ENCODE measurements around the gene C10orf90. TPM values are rescaled to one million over a fixed set of nuclear protein-coding genes. Genes with fewer than 3 reads are reported as not detected.

The C10orf90 gene
- total and polyA plus RNA-seq, 3 donors from 2014 or later = 4.3 to 17.6 (median 10.3) TPM

DNA sequence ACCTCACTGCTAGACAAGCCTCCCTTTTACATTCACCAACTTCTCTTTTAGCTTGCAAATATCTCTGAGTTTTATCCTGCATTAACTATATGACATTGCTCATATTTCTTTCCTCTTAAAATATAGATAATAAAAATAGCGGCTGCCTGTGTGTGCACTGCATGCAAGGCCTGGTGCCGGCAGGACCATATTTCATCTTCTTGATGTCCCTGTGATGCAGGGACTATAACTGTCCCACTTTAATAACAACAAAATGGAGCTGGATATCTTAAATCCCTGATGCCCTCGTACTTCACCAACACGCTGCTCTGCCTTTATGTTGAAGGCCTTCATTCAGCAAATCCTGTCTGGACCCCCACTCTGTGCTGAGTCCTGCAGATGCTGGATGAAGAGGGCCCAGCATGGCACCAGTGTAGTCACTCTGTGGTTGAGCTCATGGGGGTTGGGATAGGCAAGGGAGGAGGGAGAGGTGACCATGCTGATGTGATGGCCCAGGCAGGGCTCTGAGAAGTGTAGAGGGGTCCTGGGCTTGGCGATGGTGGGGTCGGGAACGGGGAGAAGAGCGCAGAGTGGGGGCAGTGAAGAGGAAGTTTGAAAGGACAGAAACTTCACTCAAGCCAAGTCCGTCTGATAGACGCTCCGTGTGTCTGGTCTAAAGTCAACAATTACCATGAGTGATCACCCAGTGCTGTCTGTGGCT, 40.4 kb downstream of the C10orf90 start:
- H3K9me3 ChIP-seq = no peaks in the 10 kb centered on the region
- H3K4me1 ChIP-seq = no peaks in the 10 kb centered on the region
- H3K27ac ChIP-seq = no peak overlapping the region
- no peaks in the 10 kb centered on the region for H3K27me3 ChIP-seq
- no peak overlapping the region for H3K4me3 ChIP-seq
- intact Hi-C loops (cut with DNase I; ENCODE audit: low total_unique reads) = no loop called here
- no peak for DNase-seq
- H3K36me3 ChIP-seq (ENCODE audit: low read depth, missing control alignments) = no peaks in the 10 kb centered on the region
- TF ChIP-seq, protein P1, sequence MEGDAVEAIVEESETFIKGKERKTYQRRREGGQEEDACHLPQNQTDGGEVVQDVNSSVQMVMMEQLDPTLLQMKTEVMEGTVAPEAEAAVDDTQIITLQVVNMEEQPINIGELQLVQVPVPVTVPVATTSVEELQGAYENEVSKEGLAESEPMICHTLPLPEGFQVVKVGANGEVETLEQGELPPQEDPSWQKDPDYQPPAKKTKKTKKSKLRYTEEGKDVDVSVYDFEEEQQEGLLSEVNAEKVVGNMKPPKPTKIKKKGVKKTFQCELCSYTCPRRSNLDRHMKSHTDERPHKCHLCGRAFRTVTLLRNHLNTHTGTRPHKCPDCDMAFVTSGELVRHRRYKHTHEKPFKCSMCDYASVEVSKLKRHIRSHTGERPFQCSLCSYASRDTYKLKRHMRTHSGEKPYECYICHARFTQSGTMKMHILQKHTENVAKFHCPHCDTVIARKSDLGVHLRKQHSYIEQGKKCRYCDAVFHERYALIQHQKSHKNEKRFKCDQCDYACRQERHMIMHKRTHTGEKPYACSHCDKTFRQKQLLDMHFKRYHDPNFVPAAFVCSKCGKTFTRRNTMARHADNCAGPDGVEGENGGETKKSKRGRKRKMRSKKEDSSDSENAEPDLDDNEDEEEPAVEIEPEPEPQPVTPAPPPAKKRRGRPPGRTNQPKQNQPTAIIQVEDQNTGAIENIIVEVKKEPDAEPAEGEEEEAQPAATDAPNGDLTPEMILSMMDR (IDR thresholded peaks at IDR 0.05) = no peak
- no peak for TF ChIP-seq POLR2A (IDR thresholded peaks at IDR 0.05)
- WGBS, 2 donors = 85% methylated on average over 11 of the region's 11 CpGs

DNA sequence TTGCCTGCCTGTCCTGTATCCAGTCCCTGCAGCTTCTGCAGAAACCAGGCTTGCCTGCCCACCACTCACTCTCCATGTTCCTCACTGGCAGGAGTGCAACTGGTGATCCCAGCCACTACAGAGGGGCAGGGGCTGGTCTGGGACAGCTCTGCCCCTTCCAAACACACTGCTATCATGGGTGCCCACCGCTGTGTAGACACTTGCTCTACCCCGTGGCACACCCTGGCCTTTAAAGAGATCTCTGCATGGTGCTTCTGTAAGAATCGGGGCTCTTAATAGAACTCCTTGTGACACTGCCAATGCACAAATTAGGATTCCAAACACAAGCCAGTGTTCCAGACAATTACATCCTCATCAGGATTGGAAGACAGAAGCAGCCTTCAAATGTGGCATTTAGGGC, 41.7 kb downstream of the C10orf90 start:
- Histone ChIP-seq H3K4me3 (no peak overlapping the region), H3K27me3 (no peaks in the 10 kb centered on the region), H3K4me1 (no peaks in the 10 kb centered on the region), H3K9me3 (no peaks in the 10 kb centered on the region), H3K27ac (no peak overlapping the region), H3K36me3 (ENCODE audit: low read depth, missing control alignments) (no peaks in the 10 kb centered on the region)
- intact Hi-C loops (cut with DNase I; ENCODE audit: low total_unique reads) = no loop called here
- 79 to 87% methylated on average over 3 of the region's 3 CpGs for WGBS, 2 donors
- DNase-seq = no peak
- TF ChIP-seq POLR2A (IDR thresholded peaks at IDR 0.05) = no peak
- TF ChIP-seq, protein P1 (IDR thresholded peaks at IDR 0.05) = no peak

DNA sequence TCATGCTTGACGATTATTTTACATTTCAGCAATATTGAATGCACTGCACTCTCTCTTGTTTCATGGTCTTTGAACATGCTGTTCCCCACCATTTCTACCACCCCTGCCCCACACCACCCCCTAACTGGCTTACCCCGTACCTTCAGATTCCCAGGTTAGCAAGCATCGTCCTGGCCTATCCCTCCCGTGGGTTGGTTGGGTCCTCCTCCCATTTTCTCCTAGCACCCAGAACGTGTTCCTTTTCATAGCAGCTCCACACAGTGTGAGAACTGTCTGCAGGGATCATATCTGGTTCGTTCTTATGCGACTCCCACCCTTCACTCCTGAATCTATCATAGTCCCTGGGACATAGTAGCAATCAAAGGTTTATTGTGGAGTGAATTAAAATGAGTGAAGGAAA, 48.6 kb downstream of the C10orf90 start:
- 85 to 97% methylated on average over 7 of the region's 7 CpGs for WGBS, 2 donors
- H3K27me3 ChIP-seq = no peaks in the 10 kb centered on the region

DNA sequence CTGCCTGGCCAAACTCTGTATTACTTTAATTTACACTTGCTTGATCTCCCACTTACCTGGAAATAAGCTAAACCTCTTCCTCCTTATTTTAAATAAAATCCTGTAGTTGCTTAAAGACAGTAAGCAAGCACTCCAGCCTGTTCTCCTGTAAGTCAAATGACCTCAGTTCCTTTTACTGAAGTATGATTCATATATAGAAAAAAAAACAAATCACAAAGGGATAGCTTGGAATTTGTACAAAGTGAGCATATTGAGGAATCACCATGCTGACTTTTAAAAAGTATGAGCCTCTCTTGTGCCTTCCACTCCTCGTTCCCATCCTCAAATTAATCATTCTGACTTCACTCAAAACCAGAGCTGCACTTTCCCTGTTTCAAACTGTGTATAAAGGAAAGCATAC, 52.0 kb downstream of the C10orf90 start:
- intact Hi-C loops (cut with DNase I; ENCODE audit: low total_unique reads) = no loop called here
- Histone ChIP-seq H3K27me3 (no peaks in the 10 kb centered on the region), H3K9me3 (no peaks in the 10 kb centered on the region), H3K4me1 (no peaks in the 10 kb centered on the region), H3K36me3 (ENCODE audit: low read depth, missing control alignments) (no peaks in the 10 kb centered on the region), H3K27ac (no peak overlapping the region), H3K4me3 (no peak overlapping the region)
- TF ChIP-seq POLR2A (IDR thresholded peaks at IDR 0.05) = no peak
- TF ChIP-seq, protein P1 (IDR thresholded peaks at IDR 0.05) = no peak
- 54 to 63% methylated on average over 1 of the region's 1 CpG for WGBS, 2 donors
- DNase-seq = no peak

More for the DNA sequence above, 48.6 kb downstream of the C10orf90 start:
- intact Hi-C loops (cut with DNase I; ENCODE audit: low total_unique reads) = no loop called here
- H3K9me3 ChIP-seq = no peaks in the 10 kb centered on the region
- no peak overlapping the region for H3K27ac ChIP-seq
- H3K4me3 ChIP-seq = no peak overlapping the region
- H3K36me3 ChIP-seq (ENCODE audit: low read depth, missing control alignments) = no peaks in the 10 kb centered on the region
- no peak for TF ChIP-seq POLR2A (IDR thresholded peaks at IDR 0.05)
- TF ChIP-seq, protein P1 (IDR thresholded peaks at IDR 0.05) = no peak
- no peak for DNase-seq
- no peaks in the 10 kb centered on the region for H3K4me1 ChIP-seq

DNA sequence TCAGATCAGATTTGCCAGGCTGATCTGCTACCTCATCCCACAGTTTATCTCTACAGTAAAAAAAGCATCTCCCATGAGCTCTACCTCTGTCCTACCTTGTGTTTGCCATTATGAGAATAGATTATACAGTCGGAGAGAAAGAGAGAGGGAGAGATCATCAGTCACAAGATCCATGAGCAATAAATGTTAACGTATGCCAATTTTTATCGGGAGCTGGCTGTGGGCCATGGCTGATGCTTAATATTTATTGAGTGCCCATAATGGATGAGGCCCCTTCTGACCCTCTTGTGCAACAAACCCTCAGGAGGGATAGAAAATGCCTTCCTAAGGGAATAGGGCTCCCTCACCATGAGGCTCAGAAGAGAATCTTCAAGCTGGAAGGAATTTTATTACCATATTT, 52.8 kb downstream of the C10orf90 start:
- Histone ChIP-seq H3K4me3 (no peak overlapping the region), H3K27me3 (no peaks in the 10 kb centered on the region), H3K36me3 (ENCODE audit: low read depth, missing control alignments) (no peaks in the 10 kb centered on the region), H3K27ac (no peak overlapping the region), H3K4me1 (no peaks in the 10 kb centered on the region), H3K9me3 (no peaks in the 10 kb centered on the region)
- DNase-seq = no peak
- TF ChIP-seq, protein P1 (IDR thresholded peaks at IDR 0.05) = no peak
- no peak for TF ChIP-seq POLR2A (IDR thresholded peaks at IDR 0.05)
- intact Hi-C loops (cut with DNase I; ENCODE audit: low total_unique reads) = no loop called here
- WGBS, 2 donors = 80 to 81% methylated on average over 3 of the region's 3 CpGs

Data from testis (tissue), 3 donors.